GM19328 (cell line): ENCODE measurements around the gene S100A7.

Experiments
- ATAC-seq: cut with Tn5 transposase; IDR thresholded peaks from one replicate; pipeline ENCODE4 v1.9.1; 2021; ENCODE audit warnings: mild to moderate bottlenecking, moderate library complexity; ENCODE audit not compliant: unreplicated experiment

Gene S100A7

GRCh38 chr1:153460551-153460950 lies at the start of gene S100A7:
Gene S100A7 (minus strand): TSS chr1:153460651. CDS start chr1:153459013, 1,638 bp downstream.
- ATAC-seq: no peak

DNA sequence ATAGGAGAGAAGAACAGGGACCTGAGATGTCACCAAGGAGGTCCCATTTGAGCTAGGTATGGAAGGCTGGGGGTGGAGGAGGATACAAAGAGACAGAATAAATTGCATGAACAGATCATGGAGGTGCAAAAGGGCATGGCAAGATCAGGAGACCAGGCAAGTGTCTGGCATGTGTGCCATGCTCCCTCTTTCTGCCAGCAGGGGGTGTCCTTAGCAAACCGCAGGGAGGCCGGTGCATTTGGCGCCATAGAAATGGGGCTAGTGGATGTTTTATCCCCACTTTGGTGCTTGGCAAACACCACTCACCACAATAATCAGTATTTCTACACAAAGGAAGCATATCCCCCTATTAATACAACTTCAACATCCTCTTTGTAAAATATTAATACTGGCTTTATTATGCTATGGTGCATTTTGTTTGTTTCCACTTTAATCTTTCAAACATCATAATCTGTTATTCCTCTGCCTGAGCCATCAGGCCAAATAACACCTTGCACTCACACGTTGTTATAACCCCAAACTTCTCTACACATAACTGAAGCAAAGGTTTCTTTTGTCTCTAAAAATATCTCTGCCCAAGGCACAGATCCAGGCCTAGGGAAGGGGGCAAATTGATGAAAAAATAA lies 49.4 kb upstream of the S100A7 start:
- ATAC-seq: no peak

GRCh38 chr1:153509036-153509435 lies 48.6 kb upstream of the S100A7 start:
- ATAC-seq: no peak

DNA sequence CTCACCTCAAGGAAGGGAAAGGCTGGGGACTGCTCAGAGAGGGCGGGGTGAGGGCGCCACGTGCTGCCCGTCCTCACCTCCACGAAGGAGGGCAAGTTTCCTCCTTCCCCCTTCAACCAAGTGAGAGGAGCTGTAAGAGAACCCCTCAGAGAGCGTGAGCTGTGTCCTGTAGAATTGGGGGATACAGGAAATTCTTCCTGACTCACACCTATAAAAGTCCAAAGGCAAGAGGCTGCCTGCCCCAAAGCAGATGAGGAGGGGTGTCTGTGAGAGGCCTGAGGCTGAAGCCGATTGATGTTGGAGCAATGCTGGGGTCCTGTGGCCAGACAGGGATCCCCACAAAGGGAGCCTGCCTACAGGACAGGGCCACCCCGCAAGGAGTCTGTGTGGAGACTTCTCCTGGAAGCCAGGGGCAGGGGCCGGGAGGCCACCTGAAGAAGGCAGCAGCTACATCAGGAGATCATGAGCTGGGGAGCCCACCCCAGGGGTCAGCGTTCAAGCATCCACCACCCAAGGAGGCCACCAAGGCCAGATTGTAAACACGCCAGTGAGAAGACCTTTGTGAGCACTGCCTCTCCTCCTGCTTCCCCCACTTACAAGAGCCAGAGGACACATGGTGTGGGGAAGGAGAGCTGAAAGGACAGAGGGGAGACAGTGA lies 47.6 kb upstream of the S100A7 start:
- ATAC-seq: no peak

- ATAC-seq: no peak
These were observed 46.5 kb upstream of the S100A7 start for GRCh38 chr1:153506831-153507413.

DNA sequence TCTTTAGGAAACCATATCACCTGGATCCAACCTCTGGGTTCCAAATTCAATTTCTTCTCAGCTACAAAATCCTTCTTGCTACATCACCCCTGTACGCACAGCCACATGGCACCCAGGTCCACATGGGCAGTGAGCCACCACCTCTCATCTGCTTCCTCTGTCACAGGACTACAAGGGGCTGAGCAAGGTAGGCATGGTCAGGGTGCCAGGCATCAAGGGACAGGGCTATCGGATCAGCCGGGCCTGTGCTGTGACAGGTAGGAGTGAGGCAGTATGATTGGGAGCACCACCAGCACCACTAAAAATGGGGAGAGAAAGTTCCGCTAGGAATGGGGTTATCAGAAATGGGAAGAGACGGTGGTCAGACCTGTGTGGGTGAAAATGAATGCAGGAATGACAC lies 45.9 kb upstream of the S100A7 start:
- ATAC-seq: no peak

- no peak for ATAC-seq
These were observed 45.1 kb upstream of the S100A7 start for GRCh38 chr1:153505576-153505975.

DNA sequence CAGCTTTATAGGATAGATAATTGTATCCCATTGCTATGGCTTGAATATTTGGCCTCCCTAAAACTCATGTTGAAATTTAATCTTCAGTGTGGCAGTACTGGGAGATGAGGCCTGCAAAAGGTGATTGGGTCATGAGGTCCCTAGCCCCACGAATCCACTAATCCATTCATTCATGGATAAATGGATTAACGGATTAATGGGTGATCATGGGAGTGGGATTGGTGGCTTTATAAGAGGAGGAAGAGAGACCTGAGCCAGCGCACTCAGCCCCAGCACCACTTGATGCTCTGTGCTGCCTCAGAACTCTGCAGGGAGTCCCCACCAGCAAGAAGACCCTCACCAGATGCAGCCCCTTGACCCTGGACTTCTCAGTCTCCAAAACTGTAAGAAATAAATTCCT lies 43.3 kb upstream of the S100A7 start:
- ATAC-seq: no peak

DNA sequence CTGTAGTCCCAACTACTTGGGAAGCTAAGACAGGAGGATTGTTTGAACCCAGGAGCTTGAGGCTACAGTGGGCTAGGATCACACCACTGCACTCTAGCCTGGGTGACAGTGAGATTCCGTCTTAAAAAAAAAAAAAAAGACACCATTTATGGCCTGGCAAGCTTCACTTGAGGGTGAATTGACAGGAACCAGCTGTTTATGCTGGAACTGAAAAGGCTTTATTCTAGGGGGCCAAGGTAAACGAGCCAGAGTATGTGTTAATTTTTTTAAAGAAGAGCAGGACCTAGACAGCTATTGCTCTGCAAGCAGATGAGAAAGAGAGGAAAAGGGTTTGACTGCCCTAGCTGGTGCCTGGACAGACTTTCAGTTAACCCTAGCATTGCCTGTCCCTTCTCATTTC lies 38.3 kb upstream of the S100A7 start:
- no peak for ATAC-seq

DNA sequence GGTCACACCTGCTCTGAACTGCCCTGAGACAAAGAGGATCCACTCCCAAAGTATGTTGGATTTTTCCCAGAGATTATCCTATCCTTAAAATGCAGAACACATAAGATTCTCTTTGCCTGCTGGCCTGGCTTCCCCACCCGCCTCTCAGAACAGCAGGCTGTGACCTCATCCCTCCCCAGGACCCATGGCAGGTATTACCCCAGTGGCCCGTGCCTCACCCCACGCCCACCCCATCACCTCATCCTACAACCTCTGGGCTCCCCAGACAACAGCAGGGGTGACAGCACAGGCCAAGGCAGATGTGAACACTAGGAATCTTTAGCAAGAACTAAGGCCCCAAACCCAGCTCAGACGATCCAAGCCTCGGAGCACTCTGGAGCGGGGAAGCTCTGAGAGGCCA lies 35.1 kb upstream of the S100A7 start:
- ATAC-seq: no peak

- no peak for ATAC-seq
These were observed 34.6 kb upstream of the S100A7 start for GRCh38 chr1:153494976-153495535.

DNA sequence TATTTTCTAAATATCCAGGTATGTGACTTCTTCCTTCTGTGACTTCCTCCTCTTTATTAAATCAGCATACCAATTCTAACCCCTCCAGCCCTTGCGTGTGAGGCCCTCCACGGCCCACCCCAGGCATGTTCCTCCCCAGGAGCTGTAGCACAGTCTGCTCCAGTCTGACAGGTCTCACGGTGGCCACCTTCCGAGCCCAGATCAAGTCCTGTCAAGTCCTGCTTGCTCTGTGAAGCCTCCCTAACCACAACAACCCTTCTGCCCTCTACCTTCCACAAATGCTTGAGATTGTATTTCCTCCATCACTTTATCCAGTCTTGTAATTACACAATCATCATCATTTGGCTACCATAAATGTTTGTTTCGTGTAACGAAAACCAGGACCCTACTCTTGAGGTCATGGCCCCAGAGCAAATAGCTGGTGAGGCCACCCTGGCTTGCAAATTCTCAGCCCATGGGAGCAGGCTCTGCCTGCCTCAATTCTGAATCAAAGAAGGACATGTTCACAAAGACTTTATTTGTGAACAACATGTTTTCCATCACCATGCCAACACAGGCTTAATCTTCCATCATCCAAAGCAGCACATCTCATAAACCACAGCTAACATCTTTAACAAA lies 33.0 kb upstream of the S100A7 start:
- ATAC-seq: no peak

GRCh38 chr1:153490272-153491051 lies 30.0 kb upstream of the S100A7 start:
- ATAC-seq: no peak

GRCh38 chr1:153488731-153489130 lies 28.3 kb upstream of the S100A7 start:
- ATAC-seq: no peak

DNA sequence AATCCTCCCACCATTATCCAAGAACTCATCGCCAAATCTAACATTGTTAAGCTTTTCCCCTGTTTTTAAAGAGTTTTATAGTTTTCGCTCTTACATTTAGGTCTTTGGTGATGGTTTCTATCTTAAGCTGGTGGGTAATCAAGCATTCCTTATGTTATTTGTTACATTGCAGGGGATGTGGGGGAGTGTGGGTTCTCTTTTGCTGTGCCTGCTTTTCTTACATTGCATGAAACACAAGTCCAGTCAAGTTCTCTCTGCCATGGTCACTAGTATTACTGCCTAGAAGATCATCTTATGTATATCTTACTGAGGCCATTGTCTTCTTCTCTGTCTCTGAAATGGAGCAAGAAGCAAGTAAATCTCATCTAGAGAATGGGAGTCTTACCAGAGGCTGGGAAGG lies 27.3 kb upstream of the S100A7 start:
- no peak for ATAC-seq

DNA sequence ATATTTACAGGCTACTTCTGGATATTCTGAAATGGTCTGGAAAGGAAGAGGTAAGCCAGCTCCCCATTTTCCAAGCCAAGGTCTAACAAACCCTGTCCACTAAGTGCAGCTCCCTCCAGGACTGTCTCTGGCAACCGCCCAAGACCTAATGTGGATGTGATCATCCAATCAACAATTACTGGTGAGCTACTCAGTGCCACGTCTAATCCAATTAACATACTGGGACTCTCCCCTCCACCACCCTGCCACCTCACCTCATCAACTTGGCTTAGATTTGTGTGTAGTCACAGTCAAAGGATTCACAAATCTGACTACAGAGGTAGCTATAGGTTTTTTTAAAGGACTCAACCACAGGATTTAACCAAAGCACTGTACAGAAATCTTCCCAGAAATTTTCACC lies 25.4 kb upstream of the S100A7 start:
- ATAC-seq: no peak

DNA sequence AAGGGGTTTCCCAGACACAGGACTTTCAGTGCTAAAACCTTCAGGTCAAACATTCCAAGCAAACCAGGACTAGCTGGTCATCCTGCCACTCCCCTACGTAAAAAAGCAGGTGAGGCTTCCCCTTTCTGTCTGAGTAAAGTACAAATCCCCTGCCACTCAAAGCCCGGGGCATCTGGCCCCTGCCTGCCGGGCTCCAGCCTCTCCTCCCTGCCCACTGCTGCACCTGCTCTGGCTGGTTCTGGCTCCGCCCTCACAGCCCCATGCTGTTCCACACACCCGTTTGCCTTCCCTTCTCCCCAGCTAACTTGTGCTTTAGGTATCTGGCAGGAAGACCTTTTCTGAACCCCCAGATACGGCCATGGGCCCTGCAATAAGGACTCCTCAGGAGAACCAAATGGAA lies 23.3 kb upstream of the S100A7 start:
- ATAC-seq: no peak

DNA sequence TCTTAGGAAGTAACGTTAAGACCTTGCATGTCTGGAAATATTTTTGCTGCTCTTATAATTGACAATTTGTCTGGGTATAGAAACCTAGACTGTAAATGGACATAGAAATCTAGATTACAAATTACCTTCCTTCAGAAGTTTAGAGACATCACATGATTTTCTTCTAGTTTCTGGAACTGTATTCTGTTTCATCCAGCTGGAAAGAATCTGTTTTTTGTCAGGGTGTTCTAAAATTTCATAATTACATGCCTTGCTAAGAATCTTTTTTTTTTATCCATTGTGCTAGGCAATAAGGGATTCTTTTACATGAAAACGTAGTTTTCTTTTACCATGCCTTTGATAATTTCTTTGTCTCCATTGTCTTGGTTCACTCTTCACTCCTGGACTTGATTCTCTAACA lies 20.7 kb upstream of the S100A7 start:
- ATAC-seq: no peak

- no peak for ATAC-seq
These were observed 18.5 kb upstream of the S100A7 start for GRCh38 chr1:153478692-153479618.
